ENCODE measurements around the gene KCNAB2.
"Not testable (repeated sequence)": the region's sequence is repeated elsewhere in the genome, so short reads cannot be mapped to it uniquely, and the experiment has no call there.

The KCNAB2 gene

DNA sequence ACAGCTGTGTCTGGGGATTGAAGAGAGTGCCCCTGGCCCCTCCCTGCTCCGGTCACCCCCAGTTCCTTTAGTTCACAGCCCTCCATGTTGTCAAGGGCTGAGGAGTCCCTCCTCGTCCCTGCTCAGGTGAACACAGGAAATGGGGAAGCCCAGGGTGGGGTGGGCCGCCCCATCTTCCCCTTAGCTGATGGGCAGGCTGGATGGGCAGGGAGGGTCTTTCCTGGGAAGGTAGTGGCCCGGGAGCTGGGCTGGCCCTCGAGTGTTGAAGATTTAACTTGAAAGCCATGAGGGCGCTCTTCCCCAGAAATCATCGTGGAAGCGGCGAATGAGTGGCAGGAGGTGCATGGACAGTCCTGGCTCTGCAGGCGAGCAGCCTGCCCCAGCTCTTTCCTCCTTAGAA, 35.1 kb upstream of the KCNAB2 start:
- DNase-seq: no peak

- DNase-seq: no peak
These were observed 34.3 kb upstream of the KCNAB2 start for GRCh38 chr1:6011161-6011945.

GRCh38 chr1:6011946-6012258, 33.8 kb upstream of the KCNAB2 start:
- no peak for DNase-seq

DNA sequence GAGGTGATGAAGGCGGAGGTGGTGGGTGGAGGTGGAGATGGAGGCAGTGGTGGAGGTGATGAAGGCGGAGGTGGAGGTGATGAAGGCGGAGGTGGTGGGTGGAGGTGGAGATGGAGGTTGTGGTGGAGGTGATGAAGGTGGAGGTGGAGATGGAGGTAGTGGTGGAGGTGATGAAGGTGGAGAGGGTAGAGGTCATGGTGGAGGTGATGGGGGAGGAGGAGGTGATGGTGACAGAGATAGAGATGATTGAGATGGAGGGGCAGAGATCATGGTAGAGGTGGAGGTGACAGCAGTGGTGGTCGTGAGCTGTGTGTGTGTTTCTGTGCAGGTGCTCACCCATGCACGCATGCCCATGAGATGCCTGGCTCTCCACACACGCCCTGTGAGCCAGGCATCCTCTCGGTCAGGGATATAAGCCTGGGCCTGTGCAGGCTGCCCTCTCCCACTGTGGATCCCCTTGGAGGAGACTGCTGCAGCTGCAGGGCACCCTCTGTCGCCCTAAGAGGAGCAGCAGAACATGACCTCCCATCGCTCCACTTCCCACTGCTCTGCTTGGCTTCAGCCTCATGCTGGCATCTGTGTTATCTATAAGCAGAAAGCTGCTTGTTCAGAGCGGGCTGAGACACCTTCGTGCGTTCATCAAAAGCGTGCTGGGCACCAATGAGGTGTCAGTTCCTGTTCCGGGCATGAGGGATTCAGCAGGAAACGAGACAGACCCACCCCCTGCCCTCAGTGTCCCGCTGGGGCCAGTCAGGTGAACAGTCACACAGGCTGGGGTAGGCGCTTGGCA, 33.0 kb upstream of the KCNAB2 start:
- DNase-seq: no peak

GRCh38 chr1:6013491-6013890, 32.2 kb upstream of the KCNAB2 start:
- no peak for DNase-seq

GRCh38 chr1:6014130-6014999, 31.3 kb upstream of the KCNAB2 start:
- no peak for DNase-seq

DNA sequence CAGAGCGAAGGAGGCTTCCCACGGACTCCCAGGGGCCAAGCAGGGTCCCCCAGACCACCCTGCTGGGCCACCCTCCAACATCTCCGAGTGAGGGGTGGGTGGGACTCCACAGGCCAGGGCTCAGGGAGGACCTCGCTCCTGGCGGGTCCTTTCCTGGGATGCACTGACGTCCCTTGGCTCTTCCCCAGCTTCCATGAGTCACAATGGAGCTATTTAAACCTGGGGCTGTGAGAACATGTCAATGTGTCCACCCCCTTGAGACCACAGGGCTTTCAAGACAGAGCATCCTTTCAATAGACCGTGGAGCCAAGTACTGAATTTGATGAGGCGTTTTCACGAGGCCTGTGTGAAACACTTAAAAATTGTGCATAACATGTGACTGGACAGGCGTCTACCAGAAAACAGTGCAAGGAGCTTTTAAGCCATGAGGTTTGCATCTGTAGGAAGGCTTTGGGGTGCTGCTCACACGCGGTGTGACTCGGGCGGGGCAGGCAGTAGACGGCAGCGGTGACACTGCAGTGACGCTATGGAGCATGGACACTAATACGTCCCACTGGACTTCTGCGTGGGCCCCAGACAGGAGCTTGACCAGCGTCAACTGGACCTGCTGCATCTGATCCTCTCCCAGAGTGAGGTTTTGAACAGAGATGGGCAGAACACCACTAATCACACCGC, 29.4 kb upstream of the KCNAB2 start:
- no peak for DNase-seq

DNA sequence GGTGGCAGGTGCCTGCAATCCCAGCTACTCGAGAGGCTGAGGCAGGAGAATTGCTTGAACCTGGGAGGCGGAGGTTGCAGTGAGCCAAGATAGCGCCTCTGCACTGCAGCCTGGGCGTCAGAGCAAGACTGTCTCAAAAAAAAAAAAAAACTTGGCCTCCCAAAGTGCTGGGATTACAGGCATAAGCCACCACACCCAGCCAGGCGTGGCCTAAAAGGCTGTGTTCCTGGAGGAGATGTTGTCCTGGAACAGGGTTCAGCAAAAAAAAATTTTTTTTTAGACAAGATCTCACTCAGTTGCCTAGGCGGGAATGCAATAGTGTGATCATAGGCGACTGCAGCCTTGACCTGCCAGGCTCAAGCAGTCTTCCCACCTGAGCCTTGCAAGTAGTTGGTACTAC, 28.0 kb upstream of the KCNAB2 start:
- DNase-seq: not testable (repeated sequence)

- DNase-seq: no peak
These were observed 26.4 kb upstream of the KCNAB2 start for GRCh38 chr1:6019166-6019845.

DNA sequence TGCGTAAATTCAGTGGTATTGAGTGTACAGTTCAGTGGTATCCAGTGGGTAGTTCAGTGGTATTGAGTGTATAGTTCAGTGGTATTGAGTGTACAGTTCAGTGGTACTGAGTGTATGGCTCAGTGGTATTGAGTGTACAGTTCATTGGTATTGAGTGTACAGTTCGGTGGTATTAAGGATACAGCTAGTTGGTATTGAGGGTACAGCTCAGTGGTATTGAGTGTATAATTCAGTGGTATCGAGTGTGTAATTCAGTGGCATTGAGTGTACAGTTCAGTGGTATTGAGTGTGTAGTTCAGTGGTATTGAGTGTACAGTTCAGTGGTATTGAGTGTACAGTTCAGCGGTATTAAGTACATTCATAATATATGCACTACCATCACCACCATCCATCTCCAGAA, 23.5 kb upstream of the KCNAB2 start:
- no peak for DNase-seq

DNA sequence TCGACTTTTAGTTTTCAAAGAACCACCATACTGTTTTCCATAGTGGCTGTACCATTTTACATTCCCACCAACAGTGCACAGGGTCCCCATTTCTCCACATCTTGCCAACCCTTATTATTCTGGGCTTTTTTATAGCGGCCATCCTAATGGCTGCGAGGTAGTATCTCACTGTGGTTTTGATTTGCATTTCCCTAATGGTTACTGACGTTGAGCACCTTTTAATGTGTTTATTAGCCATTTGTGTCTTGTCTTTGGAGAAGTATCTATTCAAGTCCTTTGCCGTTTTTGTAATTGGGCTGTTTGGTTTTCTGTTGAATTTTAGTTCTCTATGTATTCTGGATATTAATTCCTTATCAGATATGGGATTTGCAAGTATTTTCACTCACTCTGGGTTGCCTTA, 22.3 kb upstream of the KCNAB2 start:
- DNase-seq: no peak

DNA sequence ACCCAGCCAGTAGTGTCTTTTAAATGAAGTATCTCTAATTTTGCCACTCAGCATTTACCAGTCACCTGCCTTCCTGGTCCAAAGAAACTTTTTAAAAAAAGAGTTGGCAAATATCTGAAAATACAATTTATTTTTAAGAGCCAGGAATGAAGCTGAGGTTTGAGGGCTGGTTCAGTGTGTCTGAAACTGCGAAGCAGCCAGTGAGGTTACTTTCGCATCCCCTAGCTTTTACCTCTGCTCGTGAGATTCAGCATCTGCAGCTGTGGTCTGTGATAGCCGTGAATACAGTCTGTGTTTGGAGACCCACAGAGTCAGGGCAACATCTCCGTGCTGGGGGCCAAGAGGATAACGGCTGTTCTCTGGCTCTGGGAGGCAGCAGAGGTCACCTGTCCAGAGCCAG, 21.3 kb upstream of the KCNAB2 start:
- DNase-seq: no peak

GRCh38 chr1:6025269-6026094, 20.2 kb upstream of the KCNAB2 start:
- no peak for DNase-seq

- no peak for DNase-seq
These were observed 19.4 kb upstream of the KCNAB2 start for GRCh38 chr1:6026095-6026809.

DNA sequence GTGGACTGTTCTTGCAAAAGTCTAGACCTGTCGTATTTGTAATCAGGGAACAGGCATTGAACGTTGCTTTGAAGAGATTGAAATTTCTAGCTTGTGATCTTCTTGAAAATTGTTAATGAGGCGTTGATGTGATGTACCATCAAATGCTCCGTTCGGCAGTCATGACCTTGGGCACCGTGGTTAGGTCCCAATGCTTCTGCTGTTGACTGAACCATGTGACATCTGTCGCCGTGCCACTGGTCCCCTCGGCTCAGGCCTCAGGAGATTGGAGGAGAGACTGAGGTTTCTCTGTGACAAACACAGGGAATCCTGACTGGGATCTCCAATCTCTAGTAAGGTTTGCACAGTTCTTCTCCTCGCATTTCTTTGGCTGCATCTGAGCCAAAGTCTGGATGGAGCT, 18.1 kb upstream of the KCNAB2 start:
- no peak for DNase-seq

- DNase-seq: no peak
These were observed 17.4 kb upstream of the KCNAB2 start for GRCh38 chr1:6028042-6028850.

DNA sequence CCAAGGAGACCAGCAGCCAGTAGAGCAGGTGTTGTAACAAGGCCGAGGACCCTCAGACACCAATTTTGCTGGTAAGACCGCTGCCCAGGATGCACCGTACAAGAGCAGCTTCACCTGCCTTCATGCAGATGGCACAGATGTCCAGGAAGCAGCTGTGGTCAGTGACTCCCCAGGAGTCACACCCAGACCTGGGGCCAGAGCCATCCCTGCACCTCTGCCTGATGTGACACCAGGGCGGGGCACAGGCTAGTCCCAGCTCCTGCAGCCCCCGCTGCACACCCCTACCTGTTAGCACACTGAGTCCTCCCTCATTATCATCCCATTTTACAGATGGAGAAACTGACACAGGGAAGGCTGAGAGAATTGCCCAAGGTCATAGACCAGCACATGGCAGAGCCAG, 16.3 kb upstream of the KCNAB2 start:
- no peak for DNase-seq

GRCh38 chr1:6030132-6030531, 15.6 kb upstream of the KCNAB2 start:
- DNase-seq: no peak

DNA sequence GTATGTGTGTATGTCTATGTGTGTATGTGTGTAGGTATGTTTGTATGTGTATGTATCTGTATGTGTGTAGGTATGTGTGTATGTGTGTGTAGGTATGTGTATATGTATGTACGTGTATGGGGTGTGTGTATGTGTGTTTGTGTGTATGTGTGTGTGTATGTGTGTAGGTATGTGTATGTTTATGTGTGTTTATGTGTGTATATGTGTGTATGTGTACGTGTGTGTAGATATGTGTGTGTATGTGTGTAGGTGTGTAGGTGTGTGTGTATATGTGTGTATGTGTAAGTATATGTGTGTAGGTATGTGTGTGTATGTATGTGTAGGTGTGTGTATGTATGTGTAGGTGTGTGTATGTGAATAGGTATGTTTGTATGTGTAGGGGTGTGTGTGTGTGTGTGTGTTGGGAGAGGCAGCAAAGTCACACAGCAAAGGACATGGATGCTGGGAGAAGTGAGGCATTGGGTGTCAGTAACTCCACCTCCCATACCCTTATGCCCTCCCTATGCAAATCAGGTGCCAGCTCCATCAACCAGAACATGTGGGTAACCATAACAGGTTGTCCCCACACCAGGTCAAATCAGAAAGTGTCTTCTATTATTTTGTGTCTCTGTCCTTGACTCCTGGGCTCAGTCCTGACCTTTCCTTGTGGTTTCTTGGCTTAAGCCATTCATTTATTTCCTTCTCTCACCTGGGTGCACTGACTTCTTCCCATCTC, 15.0 kb upstream of the KCNAB2 start:
- no peak for DNase-seq

All from left hindlimb (tissue), 1 donor.